ENCODE results near the gene NSL1.
"Not testable (repeated sequence)": the region's sequence is repeated elsewhere in the genome, so short reads cannot be mapped to it uniquely, and the experiment has no call there.

The NSL1 gene

DNA sequence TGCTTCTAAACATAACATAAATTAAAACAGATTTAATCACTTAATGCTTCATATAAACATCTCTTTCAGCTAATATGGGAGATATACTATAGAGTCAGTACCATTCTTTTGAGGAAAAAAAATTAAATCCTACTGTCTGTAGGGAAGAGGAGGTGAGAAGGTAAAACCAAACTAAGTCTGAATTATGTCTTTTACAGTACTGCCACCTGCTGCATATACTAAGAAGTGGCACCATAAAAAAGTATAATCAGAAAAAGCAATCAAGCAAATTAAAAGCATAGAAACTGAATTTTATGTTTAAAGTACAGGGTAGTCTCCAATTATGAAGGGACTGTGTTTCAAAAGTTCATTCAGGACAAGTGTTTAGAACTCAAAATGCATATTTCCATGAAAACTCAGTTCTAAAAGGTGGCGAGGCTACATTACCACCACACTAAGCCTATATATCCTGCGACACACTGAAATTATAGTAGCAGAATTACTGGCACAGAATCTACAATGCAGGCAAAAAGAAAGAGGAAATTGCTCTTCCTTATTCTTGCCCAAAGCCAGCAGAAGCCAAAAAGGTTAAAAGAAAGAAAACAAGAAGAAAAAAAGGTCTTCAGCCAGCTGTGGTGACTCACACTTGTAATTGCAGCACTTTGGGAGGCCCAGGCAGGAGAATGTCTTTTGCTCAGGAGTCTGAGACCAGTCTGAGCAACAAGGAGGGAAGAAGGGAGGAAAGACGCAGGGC lies 9.0 kb downstream of the NSL1 start:
- DNase-seq (ENCODE audit: low spot score) = peak; percentile 39

DNA sequence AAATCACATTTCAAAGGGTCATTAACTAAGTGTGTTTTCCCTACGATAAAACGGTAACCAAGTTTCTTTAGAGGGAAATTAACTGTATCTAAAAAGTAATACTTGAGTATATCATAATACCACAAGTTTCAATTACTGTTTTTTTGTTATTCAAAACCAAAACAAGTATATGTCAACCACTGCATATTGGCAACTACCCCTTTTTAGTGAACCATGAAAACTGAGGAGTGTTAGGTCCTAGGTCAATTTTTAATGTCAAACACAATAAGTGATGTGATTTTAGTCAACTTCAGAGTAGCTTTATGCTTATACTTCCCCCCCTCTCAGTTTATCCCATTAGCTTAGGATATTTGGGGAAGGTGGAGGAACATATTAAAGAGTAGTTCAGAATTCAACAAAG lies 10.4 kb downstream of the NSL1 start:
- DNase-seq (ENCODE audit: low spot score) = no peak

DNA sequence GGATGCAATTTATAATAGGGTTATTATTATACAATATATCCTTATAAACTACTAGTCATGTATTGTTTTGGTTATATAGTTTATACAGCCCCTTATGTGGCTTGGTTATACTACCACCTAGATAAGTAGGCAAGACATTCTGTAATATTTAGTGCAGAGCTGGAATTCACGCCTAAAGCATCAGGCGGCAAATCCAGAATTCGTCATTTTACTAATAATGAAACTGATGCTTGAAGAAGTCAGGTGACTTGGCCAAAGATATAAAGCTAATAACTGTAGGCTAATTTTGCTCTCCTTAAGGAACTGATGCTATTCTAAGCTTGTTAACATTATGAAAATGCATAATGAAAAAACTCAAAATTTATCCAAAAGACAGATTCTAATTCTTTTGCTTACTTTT lies 10.8 kb downstream of the NSL1 start:
- no peak for DNase-seq (ENCODE audit: low spot score)

DNA sequence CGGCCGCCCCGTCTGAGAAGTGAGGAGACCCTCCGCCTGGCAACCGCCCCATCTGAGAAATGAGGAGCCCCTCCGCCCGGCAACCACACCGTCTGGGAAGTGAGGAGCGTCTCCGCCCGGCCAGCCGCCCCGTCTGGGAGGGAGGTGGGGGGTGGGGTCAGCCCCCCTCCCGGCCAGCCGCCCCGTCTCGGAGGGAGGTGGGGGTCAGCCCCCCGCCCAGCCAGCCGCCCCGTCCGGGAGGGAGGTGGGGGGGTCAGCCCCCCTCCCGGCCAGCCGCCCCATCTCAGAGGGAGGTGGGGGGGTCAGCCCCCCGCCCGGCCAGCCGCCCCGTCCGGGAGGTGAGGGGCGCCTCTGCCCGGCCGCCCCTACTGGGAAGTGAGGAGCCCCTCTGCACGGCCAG lies 12.5 kb downstream of the NSL1 start:
- not testable (repeated sequence) for DNase-seq (ENCODE audit: low spot score)

DNA sequence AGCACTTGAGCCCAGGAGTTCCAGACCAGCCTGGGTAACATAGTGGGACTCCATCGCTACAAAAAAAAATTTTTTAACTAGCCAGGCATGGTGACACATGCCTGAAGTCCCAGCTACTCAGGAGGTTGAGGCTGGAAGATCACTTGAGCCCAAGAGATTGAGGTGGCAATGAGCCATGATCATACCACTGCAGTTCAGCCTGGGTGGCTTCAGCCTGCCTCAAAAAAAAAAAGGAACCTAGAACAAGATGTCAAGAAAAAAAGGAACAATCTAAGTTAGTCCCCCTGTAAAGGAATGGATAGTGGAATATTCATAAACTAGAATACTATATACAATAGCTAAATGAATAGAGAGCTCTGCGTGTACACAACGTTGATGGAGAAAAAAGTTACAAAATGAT lies 14.4 kb downstream of the NSL1 start:
- no peak for DNase-seq (ENCODE audit: low spot score)

DNA sequence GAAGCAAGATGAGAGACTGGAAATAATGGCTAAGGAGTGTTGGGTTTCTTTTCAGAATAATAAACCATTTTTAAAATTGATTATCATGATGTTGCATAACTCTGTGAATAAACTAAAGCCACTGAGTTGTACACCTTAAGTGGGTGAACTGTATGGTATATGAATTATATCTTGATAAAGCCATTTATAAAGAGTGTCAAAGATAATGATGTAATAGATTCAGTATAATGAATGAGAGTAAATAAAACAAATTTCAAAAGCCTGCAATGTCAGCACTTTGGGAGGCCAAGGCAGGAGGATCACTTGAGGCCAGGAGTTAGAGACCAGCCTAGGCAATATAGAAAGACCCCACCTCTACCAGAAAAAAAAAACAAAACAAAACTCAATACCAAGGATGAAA lies 16.3 kb downstream of the NSL1 start:
- DNase-seq (ENCODE audit: low spot score) = no peak

DNA sequence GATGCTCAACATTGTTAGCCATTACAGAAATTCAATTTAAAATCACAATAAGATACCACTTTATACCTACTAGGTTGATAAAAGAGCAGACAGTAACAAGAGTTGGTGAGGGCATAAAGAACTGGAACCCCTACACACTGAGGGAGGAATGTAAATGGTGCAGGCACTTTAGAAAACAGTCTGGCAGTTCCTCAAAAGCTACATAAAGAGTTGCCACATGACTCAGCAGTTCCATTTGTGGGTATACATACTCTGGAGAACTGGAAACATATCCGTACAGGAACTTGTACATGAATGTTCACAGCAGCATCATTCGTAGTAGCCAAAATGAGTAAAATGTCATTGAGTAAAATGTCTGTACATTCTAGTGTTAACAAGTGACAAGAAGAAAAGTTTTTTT lies 17.0 kb downstream of the NSL1 start:
- DNase-seq (ENCODE audit: low spot score) = no peak

DNA sequence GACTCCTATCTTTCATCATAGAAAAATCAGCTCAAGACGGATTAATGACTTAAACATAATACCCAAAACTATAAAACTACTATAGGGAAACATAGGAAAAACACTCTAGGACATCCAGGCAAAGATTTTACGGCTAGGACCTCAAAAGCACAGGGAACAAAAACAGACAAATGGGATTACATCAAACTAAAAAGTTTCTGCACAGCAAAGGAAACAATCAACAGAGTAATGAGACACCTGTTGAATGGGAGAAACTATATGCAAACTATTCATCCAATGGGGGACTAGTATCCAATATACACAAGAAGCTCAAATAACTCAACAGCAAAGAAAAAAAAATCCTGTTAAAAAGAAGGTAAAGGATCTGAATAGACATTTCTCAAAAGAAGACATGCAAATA lies 18.6 kb downstream of the NSL1 start:
- no peak for DNase-seq (ENCODE audit: low spot score)

DNA sequence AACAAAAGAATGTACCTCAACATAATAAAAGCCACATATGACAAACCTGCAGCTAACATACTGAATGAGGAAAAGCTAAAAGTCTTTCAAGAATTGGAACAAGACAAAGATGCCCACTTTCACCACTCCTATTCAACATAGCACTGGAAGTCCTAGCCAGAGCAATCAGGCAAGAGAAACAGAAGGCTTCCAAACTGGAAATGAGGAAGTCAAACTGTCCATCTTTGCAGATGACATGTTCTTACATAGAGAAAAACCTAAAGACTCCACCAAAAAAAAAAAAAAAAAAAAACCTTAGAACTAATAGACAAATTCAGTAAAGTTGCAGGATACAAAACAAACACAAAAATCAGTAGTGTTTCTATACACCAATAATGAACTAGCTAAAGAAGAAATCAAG lies 20.2 kb downstream of the NSL1 start:
- DNase-seq (ENCODE audit: low spot score) = no peak

DNA sequence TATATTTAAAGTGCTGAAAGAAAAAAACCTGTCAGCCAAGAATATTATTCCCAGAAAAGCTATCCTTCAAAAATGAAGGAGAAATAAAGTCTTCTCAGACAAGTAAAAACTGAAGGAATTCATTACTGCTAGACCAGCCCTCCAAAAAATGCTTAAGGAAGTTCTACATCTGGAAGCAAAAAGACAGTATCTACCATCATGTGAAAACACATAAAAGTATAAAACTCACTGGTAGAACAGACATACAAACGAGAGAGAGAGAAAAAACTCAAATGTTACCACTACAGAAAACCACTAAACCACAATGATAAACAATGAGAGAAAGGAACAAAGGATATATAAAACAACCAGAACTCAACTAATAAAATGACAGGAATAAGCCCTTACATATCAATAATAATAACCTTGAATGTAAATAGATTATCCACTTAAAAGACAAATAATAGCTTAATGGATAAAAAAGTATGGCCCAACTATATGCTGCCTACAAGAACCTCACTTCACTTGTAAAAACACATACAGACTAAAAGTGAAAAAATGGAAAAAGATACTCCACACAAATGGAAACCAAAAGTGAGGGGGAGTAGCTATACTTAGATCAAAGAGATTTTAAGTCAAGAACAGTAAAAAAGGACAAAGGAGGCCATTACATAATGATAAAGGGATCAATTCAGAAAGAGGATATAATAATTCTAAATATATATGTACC lies 22.0 kb downstream of the NSL1 start:
- no peak for DNase-seq (ENCODE audit: low spot score)

DNA sequence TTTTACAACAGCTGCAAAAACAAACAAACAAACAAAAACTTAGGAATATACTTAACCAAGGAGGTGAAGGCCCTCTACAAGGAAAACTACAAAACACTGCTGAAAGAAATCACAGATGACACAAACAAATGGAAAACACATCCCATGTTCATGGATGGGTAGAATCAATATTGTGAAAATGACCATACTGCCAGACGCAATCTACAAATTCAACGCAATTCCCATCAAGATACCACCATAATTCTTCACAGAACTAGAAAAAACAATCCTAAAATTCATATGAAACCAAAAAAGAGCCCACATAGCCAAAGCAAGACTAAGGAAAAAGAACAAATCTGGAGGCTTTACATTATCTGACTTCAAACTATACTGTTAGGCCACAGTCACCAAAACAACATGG lies 24.8 kb downstream of the NSL1 start:
- DNase-seq (ENCODE audit: low spot score) = not testable (repeated sequence)

DNA sequence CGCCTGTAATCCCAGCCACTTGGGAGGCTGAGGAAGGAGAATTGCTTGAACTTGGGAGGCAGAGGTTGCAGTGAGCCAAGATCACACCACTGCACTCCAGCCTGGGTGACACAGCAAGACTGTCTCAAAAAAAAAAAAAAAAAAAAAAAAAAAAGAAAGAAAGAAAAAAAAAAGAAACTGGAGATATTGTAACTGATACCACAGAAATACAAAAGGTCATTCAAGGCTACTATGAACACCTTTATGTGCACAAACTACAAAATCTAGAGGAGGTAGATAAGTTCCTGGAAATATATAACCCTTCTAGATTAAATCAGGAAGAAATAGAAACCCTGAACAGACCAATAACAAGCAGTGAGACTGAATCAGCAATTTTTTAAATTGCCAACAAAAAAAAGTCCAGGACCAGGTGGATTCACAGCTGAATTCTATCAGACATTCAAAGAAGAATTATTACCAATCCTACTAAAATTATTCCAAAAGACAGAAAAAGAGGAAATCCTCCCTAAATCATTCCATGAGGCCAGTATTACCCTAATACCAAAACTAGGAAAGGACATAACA lies 26.8 kb downstream of the NSL1 start:
- DNase-seq (ENCODE audit: low spot score) = not testable (repeated sequence)

DNA sequence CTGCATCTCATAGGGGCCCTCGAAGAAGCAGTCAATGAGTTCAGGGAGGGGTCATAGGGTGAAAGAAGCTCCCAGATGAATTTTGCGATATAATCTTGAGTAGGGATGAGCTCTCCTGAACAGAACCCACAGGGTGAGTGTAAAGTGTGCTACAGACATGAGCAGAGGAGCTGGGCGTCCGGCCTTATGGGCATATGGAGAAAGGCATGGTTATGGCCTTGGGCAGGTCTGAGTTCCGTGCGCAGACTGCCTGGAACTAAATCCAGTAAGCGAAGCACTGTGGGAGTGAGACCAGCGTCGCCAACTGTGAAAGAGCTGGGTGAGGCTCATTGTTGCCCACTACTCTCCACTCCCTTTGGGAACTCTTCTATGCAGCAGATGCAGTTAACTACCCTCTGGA lies 28.7 kb downstream of the NSL1 start:
- DNase-seq (ENCODE audit: low spot score) = no peak

DNA sequence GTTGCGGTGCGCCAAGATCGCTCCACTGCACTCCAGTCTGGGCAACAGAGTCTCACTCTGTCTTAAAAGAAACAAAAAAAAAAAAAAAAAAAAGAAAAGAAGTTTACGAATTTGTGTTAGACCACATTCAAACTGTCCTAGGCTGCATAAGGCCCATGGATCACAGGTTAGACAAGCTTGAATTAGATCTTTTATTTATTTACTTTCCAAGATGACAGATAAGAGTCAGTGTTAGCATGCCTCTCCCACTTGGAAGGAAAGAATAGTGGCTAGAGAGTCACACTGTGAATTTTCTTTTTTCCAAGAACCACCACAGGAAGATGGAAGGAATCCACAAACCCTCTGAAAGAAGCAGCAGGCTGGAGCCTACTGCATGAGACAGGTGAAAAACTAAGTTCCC lies 29.3 kb downstream of the NSL1 start:
- no peak for DNase-seq (ENCODE audit: low spot score)

DNA sequence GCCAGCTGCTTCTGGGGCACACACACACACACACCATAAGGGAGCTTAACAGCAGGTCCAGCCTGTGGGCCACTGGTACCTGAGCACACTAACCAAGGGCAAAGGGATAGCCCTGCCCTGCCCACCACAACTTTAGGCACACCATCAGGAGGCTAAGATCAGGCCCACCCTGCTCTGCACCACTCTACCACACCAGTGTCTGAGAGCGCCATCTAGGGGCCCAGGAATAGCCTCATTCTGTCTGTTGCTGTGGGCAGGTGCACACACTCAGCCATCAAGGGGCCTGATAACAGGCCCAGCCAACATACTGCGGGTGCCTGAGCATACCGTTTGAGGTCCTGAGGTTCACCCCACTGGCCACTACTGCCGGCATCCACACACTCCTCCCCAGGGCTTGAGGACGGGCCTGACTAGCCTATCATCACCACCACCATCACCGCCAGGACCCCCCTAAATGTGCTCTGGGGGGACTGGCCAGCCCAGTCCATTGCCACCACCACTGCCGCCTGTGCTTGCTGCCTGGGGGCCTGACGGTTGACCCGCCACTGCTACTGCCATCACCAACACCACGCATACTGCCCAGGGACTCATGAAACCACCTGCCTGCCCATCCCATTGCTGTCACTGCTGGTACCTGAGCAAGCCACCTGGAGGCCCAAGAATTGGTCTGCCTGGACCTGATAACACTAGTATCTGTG lies 31.3 kb downstream of the NSL1 start:
- DNase-seq (ENCODE audit: low spot score) = peak; percentile 40

DNA sequence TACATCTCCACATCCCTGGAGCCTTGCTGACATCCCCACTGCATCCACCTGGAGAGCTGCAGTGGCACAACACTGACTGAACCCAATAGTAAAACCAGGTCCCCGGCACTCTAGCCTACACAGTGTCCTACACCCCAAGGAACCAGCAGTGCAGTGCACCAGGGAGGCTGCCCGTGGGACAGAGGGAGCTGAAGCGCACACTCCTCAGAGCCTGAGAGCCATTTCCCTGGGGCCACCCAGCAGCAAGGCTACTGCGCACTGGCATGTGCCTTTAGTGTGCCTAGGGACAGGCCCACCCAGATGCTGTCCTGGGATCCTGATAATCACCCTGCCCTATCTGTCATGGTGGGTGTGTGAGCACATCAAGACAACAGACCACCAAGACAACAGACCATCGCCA lies 31.9 kb downstream of the NSL1 start:
- DNase-seq (ENCODE audit: low spot score) = no peak

DNA sequence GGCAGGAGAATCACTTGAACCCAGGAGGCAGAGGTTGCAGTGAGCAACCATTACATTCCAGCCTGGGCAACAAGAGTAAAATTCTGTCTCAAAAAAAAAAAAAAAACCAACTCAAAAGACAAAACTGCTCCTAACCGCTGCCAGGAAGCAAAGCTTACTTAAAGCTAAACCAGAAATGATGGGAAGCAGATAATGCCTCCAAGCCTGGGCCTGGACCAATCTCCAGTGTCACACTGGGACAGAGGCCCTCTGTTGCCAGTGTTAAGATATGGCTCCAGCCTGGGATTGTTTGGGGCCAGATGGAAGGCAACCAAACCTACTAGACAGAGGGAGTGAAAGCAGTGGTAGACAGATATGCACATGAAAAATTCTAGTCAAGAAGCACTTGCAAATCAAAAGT lies 36.9 kb downstream of the NSL1 start:
- no peak for DNase-seq (ENCODE audit: low spot score)

DNA sequence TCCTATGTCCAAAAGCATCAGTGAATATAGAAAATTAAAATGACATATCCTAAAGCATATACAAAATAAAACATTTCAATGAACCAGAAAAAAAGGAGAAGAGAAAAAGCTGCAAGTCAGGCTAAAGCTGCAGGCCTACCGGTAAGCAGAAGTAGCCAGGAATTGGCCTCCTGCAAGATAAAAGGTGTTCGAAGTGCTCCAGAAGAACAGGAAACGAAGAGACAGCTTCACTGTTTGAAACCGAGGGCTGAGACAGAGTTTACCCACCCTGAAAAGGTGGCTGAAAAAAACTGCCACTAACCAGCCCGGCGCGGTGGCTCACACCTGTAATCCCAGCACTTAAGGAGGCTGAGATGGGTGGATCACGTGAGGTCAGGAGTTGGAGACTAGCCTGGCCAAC lies 37.4 kb downstream of the NSL1 start:
- DNase-seq (ENCODE audit: low spot score) = peak; percentile 12

DNA sequence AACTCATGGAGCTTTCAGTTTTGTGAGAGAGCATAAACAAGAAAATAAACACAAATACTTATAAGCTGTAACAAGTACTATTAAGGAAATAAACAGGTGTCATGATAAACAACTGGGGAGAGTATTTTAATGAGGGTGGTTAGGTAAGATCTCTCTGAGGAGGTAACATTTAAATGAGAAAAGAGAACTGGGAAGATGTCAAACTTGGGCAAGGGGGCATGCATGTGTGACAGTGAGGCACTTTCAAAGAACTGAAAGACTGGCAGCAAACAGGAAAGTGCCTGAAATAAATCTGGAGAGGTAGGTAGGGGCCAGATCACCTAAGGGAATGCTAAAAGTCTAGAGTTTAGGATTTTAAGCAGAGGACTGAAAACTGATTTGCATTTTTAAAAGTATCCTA lies 37.8 kb downstream of the NSL1 start:
- no peak for DNase-seq (ENCODE audit: low spot score)

DNA sequence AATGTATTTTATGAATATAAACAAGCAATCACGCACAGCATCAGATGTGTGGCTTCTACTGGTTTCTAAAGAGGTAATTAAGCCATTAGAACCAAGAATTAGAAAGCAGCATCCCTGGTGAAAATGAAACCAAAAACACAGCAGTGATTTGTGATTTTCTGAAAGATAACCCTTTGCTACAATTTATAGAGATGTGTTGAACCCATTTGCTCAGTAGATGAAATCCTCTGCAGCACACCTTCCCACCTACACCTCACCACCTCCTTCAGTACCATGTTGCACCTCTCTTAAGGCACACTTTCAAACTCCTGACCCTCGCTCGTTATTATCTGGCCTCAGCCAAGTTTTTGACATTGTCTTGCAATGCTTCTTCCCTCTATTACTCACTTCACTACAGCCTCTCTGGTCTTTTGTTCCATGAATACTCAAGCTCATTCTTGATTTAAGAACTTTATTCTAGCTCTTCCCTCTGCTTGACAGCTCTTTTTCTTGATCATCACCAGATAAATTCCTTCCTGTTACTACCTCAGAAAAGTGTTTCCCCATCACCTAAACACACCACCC lies 38.6 kb downstream of the NSL1 start:
- DNase-seq (ENCODE audit: low spot score) = peak; percentile 10

DNA sequence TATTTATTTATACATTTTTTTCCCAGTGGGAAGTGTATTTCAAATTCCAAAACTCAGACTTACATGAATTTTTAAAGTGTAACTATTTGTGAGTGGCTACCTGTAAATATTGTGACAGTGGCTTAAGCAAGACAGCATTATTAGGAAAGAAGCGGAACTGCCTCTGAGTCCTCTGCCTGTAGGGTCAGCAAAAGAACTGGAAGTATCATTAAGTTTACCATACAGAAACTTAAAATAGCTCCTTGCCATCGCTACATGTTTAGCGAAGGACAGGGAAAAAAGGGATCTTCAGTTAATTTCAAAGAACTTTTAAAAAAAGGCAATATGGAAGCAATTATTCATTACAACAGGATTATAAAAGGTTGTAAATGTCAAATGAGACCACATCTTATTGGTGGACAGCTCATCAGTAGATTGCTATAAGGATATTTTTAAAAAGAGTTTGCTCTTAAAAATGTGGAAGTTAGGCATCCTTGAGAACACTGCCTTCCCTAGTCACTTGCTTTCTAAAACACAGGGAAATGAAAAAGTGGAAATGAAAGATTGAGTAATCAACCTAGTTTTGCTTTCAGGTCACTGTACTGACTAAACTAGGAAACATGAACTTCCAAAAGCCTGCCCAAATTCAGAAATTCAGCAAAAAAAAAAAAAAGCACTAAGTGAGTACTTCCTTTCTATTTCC lies 39.2 kb downstream of the NSL1 start:
- DNase-seq (ENCODE audit: low spot score) = no peak
